Endodermal cell (in vitro differentiated cells): ENCODE data around the gene TRIM2. TPM values are rescaled to one million over a fixed set of nuclear protein-coding genes. Genes with fewer than 3 reads are reported as not detected.

Source experiments
- DNase-seq: peaks from one replicate; pipeline ENCODE4 v3.0.0-alpha.2; 2017
- H3K27ac ChIP-seq: 2 replicates; pipeline ENCODE4 v1.5.1; 2013; ENCODE audit warnings: mild to moderate bottlenecking, low read depth, low read length, moderate library complexity
- H3K27me3 ChIP-seq: 2 replicates; pipeline ENCODE4 v1.6.1; 2013; ENCODE audit warnings: mild to moderate bottlenecking, low read length, moderate library complexity; ENCODE audit not compliant: insufficient read depth, control insufficient read depth, poor library complexity, severe bottlenecking
- H3K36me3 ChIP-seq: 2 replicates; pipeline ENCODE4 v1.7.0; 2013; ENCODE audit warnings: mild to moderate bottlenecking, low read length, moderate library complexity; ENCODE audit not compliant: control insufficient read depth, insufficient read depth
- H3K4me1 ChIP-seq: one replicate; pipeline ENCODE4 v1.7.0; 2013; ENCODE audit warnings: low read length; ENCODE audit not compliant: control insufficient read depth, insufficient read depth
- H3K4me3 ChIP-seq: 2 replicates; pipeline ENCODE4 v1.5.1; 2013; ENCODE audit warnings: mild to moderate bottlenecking, low read length, moderate library complexity
- H3K9ac ChIP-seq: 2 replicates; pipeline ENCODE4 v1.6.1; 2013; ENCODE audit warnings: mild to moderate bottlenecking, low read length, moderate library complexity; ENCODE audit not compliant: poor library complexity, severe bottlenecking; ENCODE audit errors: extremely low read depth
- H3K9me3 ChIP-seq: 2 replicates; pipeline ENCODE4 v1.6.1; 2013; ENCODE audit warnings: mild to moderate bottlenecking, low read length, moderate library complexity; ENCODE audit not compliant: control insufficient read depth
- H3K27ac Mint-ChIP-seq: 2 replicates; pipeline ENCODE4 v1.8.0; 2020; ENCODE audit warnings: mixed read lengths
- H3K27me3 Mint-ChIP-seq: 2 replicates; pipeline ENCODE4 v1.8.0; 2021; ENCODE audit warnings: mild to moderate bottlenecking, mixed read lengths; ENCODE audit not compliant: insufficient read depth
- H3K36me3 Mint-ChIP-seq: 2 replicates; pipeline ENCODE4 v1.8.0; 2020; ENCODE audit warnings: low read depth, mixed read lengths
- H3K4me1 Mint-ChIP-seq: 2 replicates; pipeline ENCODE4 v1.8.0; 2020; ENCODE audit warnings: mixed read lengths
- H3K4me3 Mint-ChIP-seq: 2 replicates; pipeline ENCODE4 v1.8.0; 2020; ENCODE audit warnings: mild to moderate bottlenecking, moderate library complexity, mixed read lengths
- H3K9me3 Mint-ChIP-seq: 2 replicates; pipeline ENCODE4 v1.8.0; 2020; ENCODE audit warnings: mild to moderate bottlenecking, mixed read lengths
- WGBS, 2 experiments: methylation state at CpG; one replicate each; pipeline versions ENCODE4 v1.1.5 to v1.1.7; 2013; ENCODE audit warnings: missing lambda C conversion rate in 2 of 2, mixed read lengths in 1 of 2; ENCODE audit not compliant: insufficient coverage in 1 of 2, insufficient read length in 1 of 2; 5-methylcytosine and 5-hydroxymethylcytosine counted together
- total RNA-seq, 2 donors: library from RNA; stranded (reverse); fragmentation: NEBNext Ultra II Directional in 1 of 2; extraction: Animal tissue kit (Norgen Biotek cat#: 25700) in 1 of 2; gene quantifications; 2 replicates in 1 of 2; 3 replicates in 1 of 2; pipeline ENCODE4 v1.2.1, GENCODE V29; 2021
- TF ChIP-seq, protein P1 (sequence below): fragments of 200-600 bp; sonication (generic); conservative IDR thresholded peaks from 2 replicates; pipeline ENCODE4 v1.5.0; 2021; ENCODE audit warnings: antibody characterized with exemption, mild to moderate bottlenecking

Gene TRIM2
- total RNA-seq, 2 donors from 2014 or later = 31.8 to 56.1 TPM

DNA sequence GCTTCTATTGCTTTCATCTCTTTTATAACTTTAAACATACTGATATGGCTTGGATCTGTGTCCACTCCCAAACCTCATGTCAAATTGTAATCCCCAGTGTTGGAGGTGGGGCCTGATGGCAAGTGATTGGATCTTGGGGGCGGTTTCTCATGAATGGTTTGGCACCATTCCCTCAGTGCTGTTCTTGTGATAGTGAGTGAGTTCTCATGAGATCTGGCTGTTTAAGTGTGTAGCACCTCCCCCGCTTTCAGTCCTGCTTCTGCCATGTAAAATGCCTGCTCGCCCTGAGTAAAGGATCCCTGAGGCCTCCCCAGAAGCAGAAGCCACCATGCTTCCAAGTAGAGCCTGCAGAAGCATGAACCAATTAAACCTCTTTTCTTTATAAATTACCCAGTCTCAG is 157.9 kb downstream of the TRIM2 start:
- H3K36me3 Mint-ChIP-seq = peaks cover 32% of the 10 kb centered on the region
- no peaks in the 10 kb centered on the region for H3K27me3 Mint-ChIP-seq

DNA sequence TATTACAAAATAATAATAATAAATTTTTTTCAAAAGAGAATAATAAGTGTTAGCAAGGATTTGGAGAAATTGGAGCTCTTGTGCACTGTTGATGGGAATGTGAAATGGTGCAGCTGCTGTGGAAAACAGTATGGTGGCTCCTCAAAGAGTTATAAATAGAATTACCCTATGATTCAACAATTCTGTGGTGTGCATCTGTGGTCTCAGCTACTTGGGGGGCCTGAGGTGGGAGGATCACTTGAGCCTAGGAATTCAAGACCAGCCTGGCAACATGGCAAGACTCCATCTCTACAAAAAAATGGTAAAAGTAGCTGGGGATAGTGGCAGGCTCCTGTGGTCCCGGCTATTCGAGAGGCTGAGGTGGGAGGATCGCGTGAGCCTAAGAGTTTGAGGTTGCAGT is 159.8 kb downstream of the TRIM2 start:
- WGBS, 2 experiments = 92 to 98% methylated on average over 4 of the region's 4 CpGs
- no peak for DNase-seq
- TF ChIP-seq, protein P1, sequence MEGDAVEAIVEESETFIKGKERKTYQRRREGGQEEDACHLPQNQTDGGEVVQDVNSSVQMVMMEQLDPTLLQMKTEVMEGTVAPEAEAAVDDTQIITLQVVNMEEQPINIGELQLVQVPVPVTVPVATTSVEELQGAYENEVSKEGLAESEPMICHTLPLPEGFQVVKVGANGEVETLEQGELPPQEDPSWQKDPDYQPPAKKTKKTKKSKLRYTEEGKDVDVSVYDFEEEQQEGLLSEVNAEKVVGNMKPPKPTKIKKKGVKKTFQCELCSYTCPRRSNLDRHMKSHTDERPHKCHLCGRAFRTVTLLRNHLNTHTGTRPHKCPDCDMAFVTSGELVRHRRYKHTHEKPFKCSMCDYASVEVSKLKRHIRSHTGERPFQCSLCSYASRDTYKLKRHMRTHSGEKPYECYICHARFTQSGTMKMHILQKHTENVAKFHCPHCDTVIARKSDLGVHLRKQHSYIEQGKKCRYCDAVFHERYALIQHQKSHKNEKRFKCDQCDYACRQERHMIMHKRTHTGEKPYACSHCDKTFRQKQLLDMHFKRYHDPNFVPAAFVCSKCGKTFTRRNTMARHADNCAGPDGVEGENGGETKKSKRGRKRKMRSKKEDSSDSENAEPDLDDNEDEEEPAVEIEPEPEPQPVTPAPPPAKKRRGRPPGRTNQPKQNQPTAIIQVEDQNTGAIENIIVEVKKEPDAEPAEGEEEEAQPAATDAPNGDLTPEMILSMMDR = no peak
- H3K9me3 Mint-ChIP-seq = no peaks in the 10 kb centered on the region
- H3K4me3 Mint-ChIP-seq = no peak overlapping the region
- Histone ChIP-seq H3K4me1 (no peaks in the 10 kb centered on the region), H3K4me3 (no peak overlapping the region), H3K9me3 (no peaks in the 10 kb centered on the region), H3K27me3 (no peaks in the 10 kb centered on the region), H3K9ac (no peak overlapping the region), H3K36me3 (peaks cover 4% of the 10 kb centered on the region), H3K27ac (no peak overlapping the region)
- H3K27me3 Mint-ChIP-seq = no peaks in the 10 kb centered on the region
- no peak overlapping the region for H3K27ac Mint-ChIP-seq
- no peaks in the 10 kb centered on the region for H3K4me1 Mint-ChIP-seq
- peaks cover 35% of the 10 kb centered on the region for H3K36me3 Mint-ChIP-seq

More for the DNA sequence above, 157.9 kb downstream of the TRIM2 start:
- Mint-ChIP-seq H3K27ac (no peak overlapping the region), H3K9me3 (no peaks in the 10 kb centered on the region), H3K4me3 (no peak overlapping the region), H3K4me1 (no peaks in the 10 kb centered on the region)
- Histone ChIP-seq H3K4me3 (no peak overlapping the region), H3K27me3 (no peaks in the 10 kb centered on the region), H3K9me3 (no peaks in the 10 kb centered on the region), H3K36me3 (peaks cover 8% of the 10 kb centered on the region), H3K27ac (no peak overlapping the region), H3K9ac (no peak overlapping the region), H3K4me1 (no peaks in the 10 kb centered on the region)
- TF ChIP-seq, protein P1 = no peak
- no peak for DNase-seq
- 94 to 100% methylated on average over 1 to 3 of the region's 3 CpGs for WGBS, 2 experiments

DNA sequence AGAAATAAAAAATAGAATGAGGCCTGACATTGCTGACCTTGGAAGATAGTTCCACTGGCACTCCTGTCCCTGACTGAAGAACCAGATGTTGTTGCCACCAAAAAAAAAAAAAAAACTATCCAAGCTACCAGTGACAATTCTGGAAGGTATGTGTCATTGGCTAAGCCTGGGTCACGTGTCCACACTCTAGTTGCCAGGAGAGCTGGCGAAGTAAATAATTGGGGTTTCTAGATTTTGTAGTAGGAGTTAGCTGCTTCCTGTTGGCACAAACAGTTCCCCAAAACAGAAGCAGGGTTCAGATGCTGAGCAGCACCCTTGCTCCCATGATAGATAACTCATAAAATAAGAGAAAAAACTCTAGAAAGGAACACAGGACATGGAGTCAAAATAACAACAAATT is 160.8 kb downstream of the TRIM2 start:
- TF ChIP-seq, protein P1 = no peak
- no peak for DNase-seq
- Histone ChIP-seq H3K36me3 (peaks cover 4% of the 10 kb centered on the region), H3K27me3 (no peaks in the 10 kb centered on the region), H3K4me3 (no peak overlapping the region), H3K4me1 (no peaks in the 10 kb centered on the region), H3K9ac (no peak overlapping the region), H3K27ac (no peak overlapping the region), H3K9me3 (no peaks in the 10 kb centered on the region)
- Mint-ChIP-seq H3K36me3 (peaks cover 36% of the 10 kb centered on the region), H3K9me3 (no peaks in the 10 kb centered on the region), H3K4me3 (no peak overlapping the region), H3K4me1 (no peaks in the 10 kb centered on the region), H3K27ac (no peak overlapping the region), H3K27me3 (no peaks in the 10 kb centered on the region)
- 92 to 100% methylated on average over 2 of the region's 2 CpGs for WGBS, 2 experiments
